Non-pigmented ciliary epithelial cell (primary cell): ENCODE results near the gene FKTN.
A peak's percentile ranks its signal among the peaks of the same experiment; 100 is the strongest.
"Not testable (repeated sequence)": the region's sequence is repeated elsewhere in the genome, so short reads cannot be mapped to it uniquely, and the experiment has no call there.

Experiments used
- DNase-seq: peaks from one replicate; pipeline ENCODE4 v3.0.0-alpha.2; 2010; ENCODE audit warnings: low read depth

The FKTN gene

DNA sequence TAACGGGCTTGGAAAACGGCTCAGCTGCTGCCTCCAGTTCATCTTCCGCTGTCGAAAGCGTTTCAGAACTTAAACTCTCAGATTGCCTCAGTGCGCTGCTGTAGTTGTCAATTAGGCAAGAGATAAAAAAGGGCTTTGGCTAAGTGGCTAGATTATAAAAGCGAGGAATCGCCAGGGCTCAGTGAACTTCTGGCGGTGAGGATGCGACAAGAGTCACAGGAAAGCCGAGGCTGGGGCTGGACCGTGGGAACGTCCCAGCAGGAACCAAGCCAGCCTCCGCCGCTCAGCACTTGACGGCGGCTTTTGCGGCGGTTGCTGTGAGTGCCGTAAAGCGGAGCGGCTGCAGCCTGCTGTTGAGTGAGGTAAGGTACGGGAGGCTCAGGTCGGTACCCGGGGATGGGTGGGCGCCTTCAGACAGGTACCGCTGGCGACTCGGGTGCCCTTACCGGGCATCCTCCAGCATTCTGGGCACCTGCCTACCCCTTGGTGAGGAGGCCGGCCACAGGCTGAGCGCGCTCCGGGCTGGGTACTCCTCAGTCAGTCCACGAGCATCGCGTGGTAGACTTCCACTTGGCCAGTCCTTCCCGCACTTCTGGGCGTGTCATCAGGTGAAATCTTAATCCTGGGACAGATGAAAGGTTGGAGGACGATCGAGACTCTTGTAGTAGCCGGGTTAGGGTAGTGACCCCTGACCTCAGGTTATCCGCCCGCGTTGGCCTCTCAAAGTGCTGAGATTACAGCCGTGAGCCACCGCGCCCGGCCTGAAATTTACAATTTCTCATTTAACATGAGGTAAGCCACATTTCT is at the start of gene FKTN:
Gene FKTN, plus strand, starts transcription at position 328 of the 807 bp plus-strand sequence. CDS start 16,902 bp downstream, outside the sequence.
- DNase-seq: no peak

DNA sequence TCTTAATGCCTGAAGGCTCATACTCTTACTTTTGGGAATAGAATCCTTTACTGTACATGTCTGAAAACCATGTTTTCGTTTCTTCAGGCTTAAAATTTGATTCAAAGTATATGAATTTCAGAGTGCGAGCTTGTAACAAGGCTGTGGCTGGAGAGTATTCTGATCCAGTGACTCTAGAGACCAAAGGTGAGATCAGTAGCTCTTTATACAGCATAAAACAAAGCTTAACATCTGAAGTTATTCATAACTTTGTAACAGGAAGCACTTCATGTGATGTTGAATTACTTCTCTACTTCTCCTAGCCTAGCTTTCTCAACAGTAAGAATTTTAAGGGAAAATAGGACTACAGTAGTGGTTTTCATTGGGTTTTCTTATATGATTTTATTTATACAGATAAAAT is 49.4 kb upstream of the FKTN start:
- DNase-seq: no peak

DNA sequence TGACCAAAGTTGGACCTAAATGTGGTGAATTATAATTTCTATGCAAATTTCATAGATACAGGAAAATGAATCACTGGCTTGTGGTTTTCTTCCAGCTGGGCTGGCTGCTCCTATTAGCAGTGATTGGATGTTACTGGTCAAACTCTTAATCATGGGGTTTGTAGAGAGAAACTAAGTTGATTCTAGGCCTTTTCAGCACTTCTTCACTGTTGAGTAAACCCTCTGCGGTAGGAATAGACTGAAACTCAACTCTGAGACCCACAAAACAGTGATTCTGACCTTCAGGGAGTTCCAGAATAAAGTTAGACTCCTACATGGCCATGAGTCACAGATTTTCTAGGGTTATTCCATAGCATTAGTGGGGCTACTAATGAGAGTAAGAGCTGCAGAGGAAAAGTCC is 47.9 kb upstream of the FKTN start:
- DNase-seq: peak; percentile 83

DNA sequence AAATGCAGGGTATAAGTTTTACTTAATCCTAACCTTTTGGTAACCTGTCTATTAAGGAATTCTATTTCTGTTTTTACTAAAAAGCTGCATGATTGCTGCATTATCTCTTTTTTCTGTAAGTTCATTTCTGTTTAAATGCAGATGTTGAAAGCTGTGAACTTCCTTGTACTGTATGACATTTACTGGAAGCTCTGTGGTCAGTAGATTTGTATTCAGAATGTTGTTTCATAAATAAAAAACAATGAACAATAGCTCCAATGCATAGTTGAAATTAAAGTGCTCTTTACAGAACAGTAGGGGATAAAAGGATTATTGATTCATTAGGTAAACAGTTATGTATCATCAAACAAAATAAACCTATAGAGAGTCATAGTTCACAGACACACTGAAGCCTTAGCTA is 46.5 kb upstream of the FKTN start:
- no peak for DNase-seq

DNA sequence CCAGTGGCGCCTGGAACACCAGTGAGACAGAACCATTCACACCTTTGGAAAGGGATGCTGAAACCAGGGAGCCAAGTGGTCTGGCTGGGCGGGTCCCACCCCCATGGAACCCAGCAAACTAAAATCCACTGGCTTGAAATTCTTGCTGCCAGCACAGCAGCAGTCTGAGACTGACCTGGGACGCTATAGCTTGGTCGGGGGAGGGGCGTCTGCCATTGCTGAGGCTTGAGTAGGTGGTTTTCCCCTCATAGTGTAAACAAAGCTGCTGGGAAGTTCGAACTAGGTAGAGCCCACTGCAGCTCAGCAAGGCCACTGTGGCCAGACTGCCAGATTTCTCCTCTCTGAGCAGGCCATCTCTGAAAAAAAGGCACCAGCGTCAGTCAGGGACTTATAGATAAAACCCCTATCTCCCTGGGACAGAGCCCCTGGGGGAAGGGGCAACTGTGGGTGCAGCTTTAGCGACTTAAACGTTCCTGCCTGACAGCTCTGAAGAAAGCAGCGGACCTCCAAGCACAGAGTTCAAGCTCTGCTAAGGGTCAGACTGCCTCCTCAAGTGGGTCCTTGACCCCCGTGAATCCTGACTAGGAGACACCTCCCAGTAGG is 42.0 kb upstream of the FKTN start:
- DNase-seq: no peak

DNA sequence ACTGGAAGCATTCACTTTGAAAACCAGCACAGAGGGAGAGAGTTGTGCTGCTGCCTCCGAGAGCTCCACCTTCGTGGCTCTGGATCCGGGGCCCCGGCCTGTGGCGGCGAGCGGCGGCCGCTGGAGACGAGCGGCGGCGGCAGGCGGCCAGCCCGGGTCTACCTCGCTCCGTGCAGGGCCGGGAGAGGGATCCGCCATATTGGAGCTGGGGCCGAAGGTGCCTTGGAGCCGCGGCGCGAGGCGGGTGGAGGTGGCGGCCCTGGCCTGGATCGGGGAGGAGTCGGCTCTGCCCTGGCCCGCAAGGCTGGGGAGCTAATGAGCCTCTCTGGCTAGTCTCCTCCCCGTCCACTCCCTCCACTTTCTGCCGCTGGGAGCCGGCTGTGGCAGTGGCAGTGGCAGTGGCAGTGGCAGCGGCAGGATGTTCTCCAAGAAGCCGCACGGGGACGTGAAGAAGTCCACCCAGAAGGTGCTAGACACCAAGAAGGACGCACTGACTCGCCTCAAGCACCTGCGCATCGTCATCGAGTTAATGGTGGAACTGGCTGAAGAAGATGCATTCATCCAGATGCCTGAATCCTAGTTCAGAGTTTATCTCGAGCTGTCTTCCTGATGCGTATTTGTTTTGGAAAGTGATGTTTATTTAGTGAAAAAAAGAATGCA is 38.1 kb upstream of the FKTN start:
- not testable (repeated sequence) for DNase-seq

DNA sequence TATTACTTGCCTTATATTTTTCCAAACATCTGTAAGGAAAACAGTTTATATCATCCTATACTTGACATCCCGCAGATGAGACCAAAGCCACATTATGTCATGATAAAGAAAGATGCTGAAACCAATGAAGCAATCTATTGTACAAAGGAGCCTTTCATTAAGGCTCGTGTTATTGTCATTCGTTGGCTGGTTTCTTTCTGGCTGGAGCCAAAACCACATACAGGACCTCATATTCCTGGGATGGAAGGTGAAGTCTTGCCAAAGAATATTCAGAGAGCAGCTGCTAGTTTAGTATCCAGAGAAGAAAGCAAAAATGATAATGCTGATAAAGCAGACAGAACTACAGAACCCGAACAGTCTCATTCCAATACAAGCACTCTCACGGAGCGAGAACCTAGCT is 36.9 kb upstream of the FKTN start:
- DNase-seq: not testable (repeated sequence)

DNA sequence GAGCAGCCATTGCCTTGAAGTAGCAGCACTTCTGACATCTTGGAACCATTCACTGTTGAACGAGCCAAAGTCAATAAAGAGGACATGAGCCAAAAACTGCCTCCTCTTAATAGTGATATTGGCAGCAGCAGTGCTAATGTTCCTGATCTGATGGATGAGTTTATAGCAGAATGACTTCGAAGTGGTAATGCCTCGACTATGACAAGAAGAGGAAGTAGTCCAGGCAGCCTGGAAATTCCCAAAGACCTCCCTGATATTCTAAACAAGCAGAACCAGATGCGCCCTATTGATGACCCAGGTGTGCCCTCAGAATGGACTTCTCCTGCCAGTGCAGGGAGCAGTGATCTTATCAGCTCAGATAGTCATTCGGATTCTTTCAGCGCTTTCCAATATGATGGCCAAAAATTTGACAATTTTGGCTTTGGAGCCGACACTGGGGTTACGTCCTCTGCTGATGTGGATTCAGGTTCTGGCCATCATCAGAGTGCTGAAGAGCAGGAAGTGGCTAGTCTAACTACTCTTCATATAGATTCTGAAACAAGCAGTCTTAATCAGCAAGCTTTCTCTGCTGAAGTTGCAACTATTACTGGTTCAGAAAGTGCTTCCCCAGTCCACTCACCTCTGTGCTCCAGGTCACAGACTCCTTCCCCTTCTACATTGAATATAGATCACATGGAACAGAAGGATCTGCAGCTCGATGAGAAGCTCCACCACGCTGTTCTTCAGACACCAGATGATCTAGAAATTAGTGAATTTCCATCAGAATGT is 35.1 kb upstream of the FKTN start:
- not testable (repeated sequence) for DNase-seq

DNA sequence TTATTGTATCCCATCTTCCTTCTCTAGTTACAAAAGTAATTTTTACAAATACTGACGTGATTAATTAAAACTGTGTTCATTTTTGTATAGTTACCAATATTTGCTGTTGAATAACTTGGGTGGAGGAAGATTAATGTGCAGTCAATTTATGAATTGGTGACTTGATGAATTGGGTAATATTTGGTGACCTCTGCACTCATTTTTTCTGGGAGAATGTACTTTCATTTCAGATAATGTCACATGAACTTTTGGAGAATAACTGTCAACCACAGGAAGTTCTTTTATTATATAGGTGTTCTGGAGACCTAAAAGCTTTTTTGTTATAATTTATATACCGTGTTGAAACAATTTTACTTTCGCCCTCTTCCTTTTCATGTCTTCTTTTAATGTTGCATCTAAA is 26.4 kb upstream of the FKTN start:
- no peak for DNase-seq

DNA sequence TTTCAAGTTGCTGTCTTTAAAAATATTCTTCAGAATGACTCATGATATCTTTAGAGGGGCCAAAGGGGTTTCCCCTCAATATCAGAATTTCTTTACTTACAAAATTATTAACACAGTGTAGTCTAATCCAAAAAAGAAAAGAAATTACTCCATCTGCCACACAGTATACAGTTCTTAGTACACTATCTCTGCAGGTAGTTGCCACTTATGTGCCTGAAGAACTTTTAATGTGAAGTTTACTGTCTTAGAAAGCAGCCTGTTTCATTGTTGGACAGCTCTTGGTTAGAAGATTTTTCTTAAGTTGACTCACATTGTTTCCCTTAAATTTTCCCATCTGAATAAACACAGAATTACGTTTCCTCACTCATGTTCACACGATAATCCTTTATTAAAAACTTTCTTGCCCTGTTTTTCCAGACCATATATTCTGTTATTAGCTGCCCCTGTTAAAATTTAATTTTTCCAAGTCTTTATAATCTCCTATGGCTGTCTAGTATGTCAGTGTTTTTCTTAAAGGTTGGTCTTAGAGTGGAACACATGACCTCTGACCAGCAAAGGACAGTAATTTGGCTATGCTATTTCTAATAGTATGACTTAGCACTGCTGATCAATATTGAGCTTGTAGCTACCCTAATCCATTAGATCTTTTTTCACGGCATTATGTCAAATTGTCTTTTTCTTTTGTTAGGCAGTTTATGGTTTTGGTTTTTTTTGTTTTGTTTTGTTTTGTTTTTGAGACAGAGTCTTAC is 21.8 kb upstream of the FKTN start:
- no peak for DNase-seq

DNA sequence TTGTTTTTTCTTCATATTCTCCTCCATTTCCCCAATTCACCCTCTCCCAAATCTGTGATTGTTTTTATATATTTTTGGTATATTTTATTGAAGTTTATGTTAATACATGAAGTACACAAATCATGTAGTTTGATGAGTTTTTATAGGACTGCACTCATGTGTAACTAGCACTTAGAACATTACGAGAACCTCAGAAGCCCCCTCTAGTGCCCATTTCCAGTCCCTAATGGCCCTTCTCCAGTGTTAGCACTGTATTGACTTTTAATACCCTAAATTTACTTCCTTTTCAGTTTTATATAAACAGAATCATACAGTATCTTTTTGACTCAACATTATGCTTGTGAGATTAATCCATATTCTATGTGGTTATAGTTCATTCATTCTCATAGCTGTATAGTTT is 18.5 kb upstream of the FKTN start:
- DNase-seq: no peak

DNA sequence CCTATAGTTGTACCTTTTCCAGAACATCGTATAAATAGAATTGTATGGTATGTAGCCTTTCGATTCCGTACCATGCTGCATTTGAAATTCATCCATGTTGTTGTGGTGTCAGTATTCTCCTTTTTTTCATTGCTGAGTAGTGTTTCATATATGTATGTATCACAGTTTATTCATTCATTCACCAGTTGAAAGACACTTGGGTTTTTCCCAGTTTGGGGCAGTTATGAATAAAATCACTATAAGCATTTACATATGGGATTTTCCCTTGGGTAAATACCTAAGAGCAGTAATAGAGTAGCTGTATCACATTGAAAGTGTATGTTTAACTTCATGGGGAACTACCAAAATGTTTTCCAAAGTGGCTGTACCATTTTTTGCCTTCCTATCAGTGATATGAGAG is 16.1 kb upstream of the FKTN start:
- no peak for DNase-seq

DNA sequence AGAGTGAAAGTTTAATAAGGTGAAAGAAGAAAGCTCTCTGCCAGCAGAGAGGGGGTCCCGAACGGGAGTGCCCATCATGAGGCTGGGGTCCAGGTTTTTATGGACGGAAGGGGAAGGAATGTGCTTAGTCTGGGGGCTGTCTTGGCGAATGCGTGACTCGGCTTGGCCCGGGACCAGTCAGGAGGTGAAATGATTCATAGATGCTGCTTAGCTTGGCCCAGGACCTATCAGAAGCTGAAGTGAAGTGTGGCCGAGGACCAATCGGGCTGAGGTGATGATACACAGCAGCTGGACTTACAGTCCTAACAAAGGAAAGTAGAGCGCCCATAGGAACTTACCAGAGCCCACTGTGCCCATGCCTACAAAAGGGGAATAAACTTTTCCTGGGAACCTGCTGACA is 3.9 kb upstream of the FKTN start:
- DNase-seq: no peak

DNA sequence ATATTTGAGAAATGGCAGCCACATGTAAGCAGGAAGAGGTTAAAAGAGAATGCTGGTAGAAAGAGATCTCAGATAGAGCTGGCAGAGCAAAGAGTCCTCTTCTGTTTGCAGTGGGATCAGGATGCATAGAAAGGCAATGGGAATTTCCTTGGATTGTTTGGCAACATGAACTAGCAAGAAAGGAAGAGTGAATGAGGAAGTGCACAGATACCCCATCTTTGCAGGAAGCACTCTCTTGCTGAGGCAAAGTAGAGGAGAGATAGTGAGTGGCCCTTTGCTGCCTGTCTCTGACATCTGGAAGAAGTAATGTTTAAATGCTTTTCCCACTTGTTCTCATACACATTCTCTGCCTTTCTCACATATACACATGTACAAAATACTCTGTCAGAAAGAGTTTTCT is 14.5 kb downstream of the FKTN start:
- DNase-seq: no peak

DNA sequence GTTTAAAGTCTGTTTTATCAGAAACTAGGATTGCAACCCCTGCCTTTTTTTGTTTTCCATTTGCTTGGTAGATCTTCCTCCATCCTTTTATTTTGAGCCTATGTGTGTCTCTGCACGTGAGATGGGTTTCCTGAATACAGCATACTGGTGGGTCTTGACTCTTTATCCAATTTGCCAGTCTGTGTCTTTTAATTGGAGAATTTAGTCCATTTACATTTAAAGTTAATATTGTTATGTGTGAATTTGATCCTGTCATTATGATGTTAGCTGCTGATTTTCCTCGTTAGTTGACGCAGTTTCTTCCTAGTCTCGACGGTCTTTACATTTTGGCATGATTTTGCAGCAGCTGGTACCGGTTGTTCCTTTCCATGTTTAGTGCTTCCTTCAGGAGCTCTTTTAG is 22.0 kb downstream of the FKTN start:
- not testable (repeated sequence) for DNase-seq

DNA sequence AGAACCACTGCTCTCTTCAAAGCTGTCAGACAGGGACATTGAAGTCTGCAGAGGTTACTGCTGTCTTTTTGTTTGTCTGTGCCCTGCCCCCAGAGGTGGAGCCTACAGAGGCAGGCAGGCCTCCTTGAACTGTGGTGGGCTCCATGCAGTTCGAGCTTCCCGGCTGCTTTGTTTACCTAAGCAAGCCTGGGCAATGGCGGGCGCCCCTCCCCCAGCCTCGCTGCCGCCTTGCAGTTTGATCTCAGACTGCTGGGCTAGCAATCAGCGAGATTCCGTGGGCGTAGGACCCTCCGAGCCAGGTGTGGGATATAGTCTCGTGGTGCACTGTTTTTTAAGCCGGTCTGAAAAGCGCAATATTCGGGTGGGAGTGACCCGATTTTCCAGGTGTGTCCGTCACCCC is 23.6 kb downstream of the FKTN start:
- DNase-seq: not testable (repeated sequence)

DNA sequence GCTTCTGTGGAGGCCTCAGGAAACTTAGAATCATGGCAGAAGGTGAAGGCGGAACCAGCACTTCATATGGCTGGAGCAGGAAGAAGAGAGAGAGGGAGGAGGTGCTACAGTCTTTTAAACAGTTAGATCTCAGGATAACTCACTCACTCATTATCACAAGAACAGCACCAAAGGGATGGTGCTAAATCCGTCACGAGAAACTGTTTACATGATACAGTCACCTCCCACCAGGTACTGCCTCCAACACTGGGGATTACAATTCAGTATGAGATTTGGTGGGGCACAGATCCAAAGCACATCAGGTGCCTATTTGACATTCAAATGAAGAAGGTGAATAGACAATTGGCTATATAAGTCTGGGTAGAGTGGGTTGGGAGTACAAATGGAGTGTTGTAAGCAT is 35.2 kb downstream of the FKTN start:
- no peak for DNase-seq

DNA sequence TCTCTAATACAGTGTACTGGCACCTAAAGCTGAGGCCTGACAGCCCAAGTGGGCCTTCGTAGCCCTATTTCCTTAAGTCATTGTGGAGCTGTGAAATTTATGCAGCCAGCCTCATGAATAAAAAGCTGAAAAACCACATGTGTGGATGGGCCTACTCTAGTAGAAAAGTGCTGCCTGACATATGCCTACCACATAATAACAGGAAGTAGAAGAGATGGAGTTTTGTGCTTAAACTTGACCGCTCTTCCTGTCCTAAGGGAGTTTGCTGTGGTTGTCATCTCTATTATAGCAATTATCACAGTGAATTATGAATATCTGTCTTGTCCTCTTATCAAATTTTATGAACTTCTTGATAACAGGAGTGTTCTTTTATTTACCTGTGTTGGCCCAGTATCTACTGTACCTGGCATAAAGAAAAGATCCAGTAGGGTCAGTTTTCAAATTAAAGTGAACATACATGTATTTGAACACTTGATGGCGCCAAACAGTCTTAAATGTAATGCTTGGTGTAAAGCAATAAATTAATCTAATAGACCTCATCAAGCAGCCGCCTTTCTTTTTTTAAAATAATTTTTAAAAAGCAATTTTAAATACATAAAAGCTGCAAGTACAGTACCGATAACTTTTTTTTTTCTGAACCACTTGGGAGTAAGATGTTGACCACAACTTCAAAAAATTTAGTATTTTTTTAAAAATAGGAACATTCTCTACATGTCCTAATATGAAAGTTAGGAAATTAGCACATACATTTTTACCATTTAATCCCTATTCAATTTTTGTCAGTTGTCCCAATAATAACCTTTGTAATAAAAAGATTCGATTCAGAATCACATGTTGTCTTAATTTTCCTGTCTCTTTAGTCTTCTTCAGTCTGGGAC is 51.0 kb downstream of the FKTN start:
- peak; percentile 6 for DNase-seq

DNA sequence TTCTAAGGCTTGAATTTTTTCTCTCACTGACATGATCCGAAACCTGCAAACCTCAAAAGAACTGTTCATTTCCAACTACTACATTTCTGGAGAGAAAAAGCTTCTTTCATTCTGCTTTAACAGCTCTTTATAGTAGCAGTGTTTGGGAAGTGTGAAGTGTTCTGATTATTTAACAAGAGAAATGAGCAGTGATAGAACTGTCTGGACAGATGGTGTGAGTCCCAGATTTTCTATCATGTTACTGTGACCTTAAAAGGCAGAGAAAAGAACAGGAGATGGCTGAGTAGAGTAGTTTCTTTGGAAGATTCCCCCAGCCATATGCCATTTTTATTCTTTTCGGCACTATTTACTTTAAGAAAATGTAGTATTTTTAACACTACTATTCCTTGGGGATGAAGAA is 63.1 kb downstream of the FKTN start:
- no peak for DNase-seq

DNA sequence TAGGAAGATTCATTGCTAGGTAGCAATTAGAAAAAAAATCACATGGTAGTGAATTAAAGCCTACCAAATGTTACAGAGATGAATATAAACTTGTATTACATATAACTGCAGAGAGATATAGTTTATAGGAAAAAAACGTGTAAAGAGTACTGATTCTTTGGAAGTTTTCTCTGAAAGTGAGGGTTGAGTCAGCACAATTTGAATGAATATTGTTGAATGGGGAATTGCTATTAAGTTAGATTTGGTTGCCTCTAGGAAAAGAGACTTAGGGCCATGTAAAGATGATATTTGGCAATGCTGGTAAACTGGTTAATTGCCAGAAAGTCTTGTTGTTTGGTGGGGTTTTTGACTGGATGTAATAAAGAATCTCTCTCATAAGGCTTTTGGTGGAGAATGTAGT is 67.2 kb downstream of the FKTN start:
- DNase-seq: no peak

DNA sequence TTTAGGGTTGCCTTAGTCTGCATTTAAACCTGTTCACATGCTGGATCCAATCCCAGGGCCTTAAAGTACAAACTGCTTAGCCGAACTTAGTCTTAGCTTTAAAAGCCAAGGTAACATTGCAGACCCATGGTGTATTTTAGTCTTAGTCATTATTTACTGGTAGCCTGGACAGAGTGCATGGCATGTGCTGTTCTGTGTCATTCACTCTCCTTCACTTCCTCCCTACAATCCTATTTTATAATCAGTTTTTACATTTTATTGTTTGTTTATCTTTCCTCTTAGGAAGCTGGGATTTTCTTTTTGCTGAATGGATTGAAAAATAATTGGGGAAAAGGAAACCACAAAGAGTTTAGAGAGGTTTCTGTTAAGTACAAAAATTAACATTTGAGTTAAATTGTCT is 74.9 kb downstream of the FKTN start:
- DNase-seq: no peak
